ENCODE results near the gene SGPP2. TPM values are rescaled to one million over a fixed set of nuclear protein-coding genes. Genes with fewer than 3 reads are reported as not detected.

SGPP2 gene
- total and polyA plus RNA-seq, 4 donors = 1.7 to 8.9 (median 4.8) TPM

- Histone ChIP-seq H3K4me3 (ENCODE audit: low read depth, low read length) (no peak overlapping the region), H3K27ac (ENCODE audit: low read depth, low read length) (no peak overlapping the region), H3K27me3 (ENCODE audit: control insufficient read depth, insufficient read depth, low read length) (no peaks in the 10 kb centered on the region), H3K36me3 (ENCODE audit: control insufficient read depth, insufficient read depth, low read length) (no peaks in the 10 kb centered on the region), H3K4me1 (ENCODE audit: control insufficient read depth, insufficient read depth, low read length) (no peaks in the 10 kb centered on the region), H3K9me3 (ENCODE audit: control insufficient read depth, insufficient read depth, low read length) (no peaks in the 10 kb centered on the region)
- WGBS (ENCODE audit: insufficient coverage) = no CpG with 5 or more reads among the region's 4 CpGs
- peak in 2 of 6 donors; percentile 4 to 51 for DNase-seq (ENCODE audit: low read depth in 4 of 6, low spot score in 6 of 6)
Measured at GRCh38 chr2:222456479-222457077, 32.2 kb downstream of the SGPP2 start.

- Histone ChIP-seq H3K27me3 (ENCODE audit: control insufficient read depth, insufficient read depth, low read length) (no peaks in the 10 kb centered on the region), H3K4me1 (ENCODE audit: control insufficient read depth, insufficient read depth, low read length) (no peaks in the 10 kb centered on the region), H3K36me3 (ENCODE audit: control insufficient read depth, insufficient read depth, low read length) (no peaks in the 10 kb centered on the region), H3K9me3 (ENCODE audit: control insufficient read depth, insufficient read depth, low read length) (no peaks in the 10 kb centered on the region), H3K4me3 (ENCODE audit: low read depth, low read length) (no peak overlapping the region), H3K27ac (ENCODE audit: low read depth, low read length) (no peak overlapping the region)
- 97% methylated on average over 9 of the region's 10 CpGs for WGBS (ENCODE audit: insufficient coverage)
- DNase-seq (ENCODE audit: low read depth in 4 of 6, low spot score in 6 of 6) = no peak
Measured at GRCh38 chr2:222459983-222460382, 35.6 kb downstream of the SGPP2 start.

GRCh38 chr2:222465746-222466145 lies 41.4 kb downstream of the SGPP2 start:
- H3K27ac ChIP-seq (ENCODE audit: low read depth, low read length) = no peak overlapping the region

GRCh38 chr2:222468346-222468745 lies 44.0 kb downstream of the SGPP2 start:
- Histone ChIP-seq H3K9me3 (ENCODE audit: control insufficient read depth, insufficient read depth, low read length) (no peaks in the 10 kb centered on the region), H3K4me1 (ENCODE audit: control insufficient read depth, insufficient read depth, low read length) (peaks cover 6% of the 10 kb centered on the region), H3K36me3 (ENCODE audit: control insufficient read depth, insufficient read depth, low read length) (no peaks in the 10 kb centered on the region), H3K27me3 (ENCODE audit: control insufficient read depth, insufficient read depth, low read length) (no peaks in the 10 kb centered on the region), H3K4me3 (ENCODE audit: low read depth, low read length) (no peak overlapping the region), H3K27ac (ENCODE audit: low read depth, low read length) (no peak overlapping the region)
- DNase-seq (ENCODE audit: low read depth in 4 of 6, low spot score in 6 of 6) = peak in 5 of 6 donors; percentile 36 to 83 (median 48)
- 32% methylated on average over 3 of the region's 4 CpGs for WGBS (ENCODE audit: insufficient coverage)

More at GRCh38 chr2:222465746-222466145, 41.4 kb downstream of the SGPP2 start:
- H3K4me3 ChIP-seq (ENCODE audit: low read depth, low read length) = no peak overlapping the region
- 49% methylated on average over 2 of the region's 3 CpGs for WGBS (ENCODE audit: insufficient coverage)
- H3K27me3 ChIP-seq (ENCODE audit: control insufficient read depth, insufficient read depth, low read length) = no peaks in the 10 kb centered on the region
- no peaks in the 10 kb centered on the region for H3K9me3 ChIP-seq (ENCODE audit: control insufficient read depth, insufficient read depth, low read length)
- no peaks in the 10 kb centered on the region for H3K36me3 ChIP-seq (ENCODE audit: control insufficient read depth, insufficient read depth, low read length)
- peaks cover 6% of the 10 kb centered on the region for H3K4me1 ChIP-seq (ENCODE audit: control insufficient read depth, insufficient read depth, low read length)
- DNase-seq (ENCODE audit: low read depth in 4 of 6, low spot score in 6 of 6) = no peak

- WGBS (ENCODE audit: insufficient coverage) = no CpG with 5 or more reads among the region's 5 CpGs
- no peak overlapping the region for H3K4me3 ChIP-seq (ENCODE audit: low read depth, low read length)
- no peak for DNase-seq (ENCODE audit: low read depth in 4 of 6, low spot score in 6 of 6)
Measured at GRCh38 chr2:222470802-222471468, 46.6 kb downstream of the SGPP2 start.

GRCh38 chr2:222477962-222478608 lies 53.7 kb downstream of the SGPP2 start:
- no peak overlapping the region for H3K27ac ChIP-seq (ENCODE audit: low read depth, low read length)
- H3K27me3 ChIP-seq (ENCODE audit: control insufficient read depth, insufficient read depth, low read length) = no peaks in the 10 kb centered on the region
- H3K4me3 ChIP-seq (ENCODE audit: low read depth, low read length) = no peak overlapping the region
- no peak for DNase-seq (ENCODE audit: low read depth in 4 of 6, low spot score in 6 of 6)
- no peaks in the 10 kb centered on the region for H3K9me3 ChIP-seq (ENCODE audit: control insufficient read depth, insufficient read depth, low read length)
- 32% methylated on average over 11 of the region's 14 CpGs for WGBS (ENCODE audit: insufficient coverage)
- H3K4me1 ChIP-seq (ENCODE audit: control insufficient read depth, insufficient read depth, low read length) = no peaks in the 10 kb centered on the region
- H3K36me3 ChIP-seq (ENCODE audit: control insufficient read depth, insufficient read depth, low read length) = no peaks in the 10 kb centered on the region

More at GRCh38 chr2:222470802-222471468, 46.6 kb downstream of the SGPP2 start:
- no peaks in the 10 kb centered on the region for H3K9me3 ChIP-seq (ENCODE audit: control insufficient read depth, insufficient read depth, low read length)
- H3K27me3 ChIP-seq (ENCODE audit: control insufficient read depth, insufficient read depth, low read length) = no peaks in the 10 kb centered on the region
- H3K27ac ChIP-seq (ENCODE audit: low read depth, low read length) = no peak overlapping the region
- peaks cover 6% of the 10 kb centered on the region for H3K4me1 ChIP-seq (ENCODE audit: control insufficient read depth, insufficient read depth, low read length)
- H3K36me3 ChIP-seq (ENCODE audit: control insufficient read depth, insufficient read depth, low read length) = no peaks in the 10 kb centered on the region

- no peaks in the 10 kb centered on the region for H3K9me3 ChIP-seq (ENCODE audit: control insufficient read depth, insufficient read depth, low read length)
- no peaks in the 10 kb centered on the region for H3K36me3 ChIP-seq (ENCODE audit: control insufficient read depth, insufficient read depth, low read length)
- DNase-seq (ENCODE audit: low read depth in 4 of 6, low spot score in 6 of 6) = no peak
- no peaks in the 10 kb centered on the region for H3K27me3 ChIP-seq (ENCODE audit: control insufficient read depth, insufficient read depth, low read length)
- no peaks in the 10 kb centered on the region for H3K4me1 ChIP-seq (ENCODE audit: control insufficient read depth, insufficient read depth, low read length)
- no peak overlapping the region for H3K4me3 ChIP-seq (ENCODE audit: low read depth, low read length)
- H3K27ac ChIP-seq (ENCODE audit: low read depth, low read length) = no peak overlapping the region
Measured at GRCh38 chr2:222479859-222480258, 55.5 kb downstream of the SGPP2 start.

GRCh38 chr2:222480497-222480896 lies 56.2 kb downstream of the SGPP2 start:
- H3K9me3 ChIP-seq (ENCODE audit: control insufficient read depth, insufficient read depth, low read length) = no peaks in the 10 kb centered on the region
- no peak overlapping the region for H3K27ac ChIP-seq (ENCODE audit: low read depth, low read length)
- WGBS (ENCODE audit: insufficient coverage) = no CpG with 5 or more reads among the region's 5 CpGs
- no peak for DNase-seq (ENCODE audit: low read depth in 4 of 6, low spot score in 6 of 6)
- H3K27me3 ChIP-seq (ENCODE audit: control insufficient read depth, insufficient read depth, low read length) = no peaks in the 10 kb centered on the region
- no peaks in the 10 kb centered on the region for H3K4me1 ChIP-seq (ENCODE audit: control insufficient read depth, insufficient read depth, low read length)
- no peak overlapping the region for H3K4me3 ChIP-seq (ENCODE audit: low read depth, low read length)
- no peaks in the 10 kb centered on the region for H3K36me3 ChIP-seq (ENCODE audit: control insufficient read depth, insufficient read depth, low read length)

GRCh38 chr2:222481941-222482340 lies 57.6 kb downstream of the SGPP2 start:
- Histone ChIP-seq H3K9me3 (ENCODE audit: control insufficient read depth, insufficient read depth, low read length) (no peaks in the 10 kb centered on the region), H3K36me3 (ENCODE audit: control insufficient read depth, insufficient read depth, low read length) (no peaks in the 10 kb centered on the region), H3K4me3 (ENCODE audit: low read depth, low read length) (no peak overlapping the region), H3K27ac (ENCODE audit: low read depth, low read length) (no peak overlapping the region), H3K27me3 (ENCODE audit: control insufficient read depth, insufficient read depth, low read length) (no peaks in the 10 kb centered on the region), H3K4me1 (ENCODE audit: control insufficient read depth, insufficient read depth, low read length) (no peaks in the 10 kb centered on the region)
- DNase-seq (ENCODE audit: low read depth in 4 of 6, low spot score in 6 of 6) = no peak
